HUES6 (cell line): ENCODE results near the gene KRTAP4-6.
"Not testable (repeated sequence)": the region's sequence is repeated elsewhere in the genome, so short reads cannot be mapped to it uniquely, and the experiment has no call there.

Source experiments
- H3K27ac ChIP-seq: 2 replicates; pipeline ENCODE4 v1.7.0; 2013; ENCODE audit warnings: low read depth, mild to moderate bottlenecking, low read length, inconsistent platforms
- H3K27me3 ChIP-seq: 2 replicates; pipeline ENCODE4 v1.6.1; 2013; ENCODE audit warnings: low read length; ENCODE audit not compliant: control insufficient read depth, insufficient read depth
- H3K36me3 ChIP-seq: 2 replicates; pipeline ENCODE4 v1.6.1; 2013; ENCODE audit warnings: low read length; ENCODE audit not compliant: control insufficient read depth, insufficient read depth
- H3K4me1 ChIP-seq: 2 replicates; pipeline ENCODE4 v1.6.1; 2013; ENCODE audit warnings: low read length; ENCODE audit not compliant: control insufficient read depth, insufficient read depth
- H3K4me3 ChIP-seq: 2 replicates; pipeline ENCODE4 v1.5.1; 2013; ENCODE audit warnings: low read depth, low read length
- H3K9ac ChIP-seq: one replicate; pipeline ENCODE4 v1.6.1; 2013; ENCODE audit warnings: mild to moderate bottlenecking, low read length
- H3K9me3 ChIP-seq: 2 replicates; pipeline ENCODE4 v1.6.1; 2013; ENCODE audit warnings: low read depth, low read length; ENCODE audit not compliant: control insufficient read depth, insufficient read depth

KRTAP4-6 gene

DNA sequence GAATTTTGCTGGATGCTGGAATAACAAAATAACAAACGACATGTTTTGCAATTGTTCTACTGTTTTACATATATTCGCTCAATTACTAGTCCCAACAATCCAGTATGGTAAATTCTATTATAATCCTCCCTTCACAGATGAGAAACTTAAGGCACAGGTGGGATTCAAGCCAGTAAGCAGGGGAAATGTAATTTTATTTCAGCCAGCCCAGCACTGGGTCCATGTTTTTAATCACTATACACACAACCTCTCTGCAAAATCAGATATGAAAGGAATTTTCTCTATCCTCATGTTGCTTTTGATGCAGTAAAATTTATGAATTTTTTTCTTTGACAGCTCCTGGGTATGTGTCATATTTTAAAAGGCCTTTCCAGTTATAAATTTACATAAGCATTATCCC, 4.9 kb upstream of the KRTAP4-6 start:
- Histone ChIP-seq H3K9ac (no peak overlapping the region), H3K4me1 (no peaks in the 10 kb centered on the region)

GRCh38 chr17:41144846-41145245, 4.5 kb upstream of the KRTAP4-6 start:
- no peak overlapping the region for H3K27ac ChIP-seq

More for the DNA sequence above, 4.9 kb upstream of the KRTAP4-6 start:
- no peaks in the 10 kb centered on the region for H3K36me3 ChIP-seq
- H3K27ac ChIP-seq, result no peak overlapping the region
- no peaks in the 10 kb centered on the region; the same call in 1 of the 2 replicates for H3K27me3 ChIP-seq
- peaks cover 17% of the 10 kb centered on the region for H3K9me3 ChIP-seq
- H3K4me3 ChIP-seq, result no peak overlapping the region

DNA sequence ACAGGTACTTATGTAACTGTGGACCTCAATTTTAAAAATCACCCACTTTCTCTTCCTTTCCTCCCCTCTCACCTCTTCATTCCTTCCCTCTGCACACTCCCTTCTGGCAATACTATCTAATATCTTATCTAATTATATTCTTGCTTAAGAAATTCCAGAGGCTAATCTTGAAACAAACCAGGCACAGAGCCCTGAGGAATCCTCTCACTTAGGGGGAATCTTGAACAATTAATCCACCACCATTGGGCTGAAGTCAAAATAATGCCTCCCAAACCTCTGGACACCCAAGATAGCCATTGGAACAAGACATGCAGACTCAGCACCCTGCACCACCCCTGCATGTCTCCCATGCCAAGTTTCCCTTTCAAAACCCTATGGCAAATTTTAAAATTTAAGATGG, 1.0 kb upstream of the KRTAP4-6 start:
- H3K4me3 ChIP-seq, result no peak overlapping the region

More at GRCh38 chr17:41144846-41145245, 4.5 kb upstream of the KRTAP4-6 start:
- Histone ChIP-seq H3K27me3 (no peaks in the 10 kb centered on the region; the same call in 1 of the 2 replicates), H3K36me3 (no peaks in the 10 kb centered on the region), H3K9ac (no peak overlapping the region), H3K9me3 (peaks cover 21% of the 10 kb centered on the region), H3K4me1 (no peaks in the 10 kb centered on the region), H3K4me3 (no peak overlapping the region)

GRCh38 chr17:41139865-41140264, 479 bp downstream of the KRTAP4-6 start:
- H3K27me3 ChIP-seq, H3K36me3 ChIP-seq, H3K4me1 ChIP-seq, H3K9ac ChIP-seq, H3K4me3 ChIP-seq, H3K27ac ChIP-seq: not testable (repeated sequence)
- peaks cover 24% of the 10 kb centered on the region for H3K9me3 ChIP-seq

More for the DNA sequence above, 1.0 kb upstream of the KRTAP4-6 start:
- no peak overlapping the region for H3K27ac ChIP-seq
- no peaks in the 10 kb centered on the region for H3K27me3 ChIP-seq
- no peaks in the 10 kb centered on the region for H3K36me3 ChIP-seq
- H3K4me1 ChIP-seq, result no peaks in the 10 kb centered on the region
- H3K9me3 ChIP-seq, result peaks cover 24% of the 10 kb centered on the region
- H3K9ac ChIP-seq, result no peak overlapping the region

DNA sequence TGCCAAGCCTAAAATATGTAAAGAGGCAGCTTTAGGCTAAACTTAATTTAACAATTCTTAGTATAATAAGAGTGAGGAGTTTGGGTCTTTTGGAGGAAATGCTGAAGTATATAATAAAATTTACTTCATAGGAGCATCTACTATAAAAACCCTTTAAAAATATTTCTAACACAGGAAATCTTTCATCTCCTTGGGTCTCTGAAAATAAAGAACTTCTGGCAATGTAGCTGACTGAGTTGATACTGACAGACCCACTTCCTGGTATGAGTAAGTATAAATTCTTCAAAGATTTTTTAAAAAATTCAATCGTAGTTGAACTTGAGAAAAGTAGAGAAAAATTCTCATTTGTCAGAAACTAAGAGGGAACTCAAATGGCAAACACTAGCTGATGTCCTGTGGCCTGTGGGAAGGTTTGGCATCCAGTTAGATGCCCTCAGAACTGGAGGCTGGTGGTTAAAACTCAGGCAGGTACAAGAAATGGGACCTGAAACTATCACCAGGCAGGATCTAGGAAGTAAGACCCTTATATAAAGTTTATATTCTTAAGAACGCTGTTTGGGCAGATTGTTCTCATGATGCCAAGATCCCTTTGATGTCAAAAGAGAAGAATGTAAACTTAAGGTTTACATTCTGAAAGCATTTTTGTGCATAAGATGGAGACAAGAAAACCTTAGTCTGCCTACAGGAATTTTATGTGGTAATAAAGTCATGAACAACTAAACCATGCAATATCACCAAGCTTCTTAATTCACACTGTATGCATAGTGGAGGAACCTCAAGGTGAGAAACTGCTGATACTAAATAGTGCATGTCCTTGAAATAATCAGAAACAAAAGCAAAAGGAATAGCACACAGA, 6.2 kb downstream of the KRTAP4-6 start:
- H3K27me3 ChIP-seq, result no peaks in the 10 kb centered on the region
- H3K27ac ChIP-seq, result no peak overlapping the region
- no peak overlapping the region for H3K9ac ChIP-seq

DNA sequence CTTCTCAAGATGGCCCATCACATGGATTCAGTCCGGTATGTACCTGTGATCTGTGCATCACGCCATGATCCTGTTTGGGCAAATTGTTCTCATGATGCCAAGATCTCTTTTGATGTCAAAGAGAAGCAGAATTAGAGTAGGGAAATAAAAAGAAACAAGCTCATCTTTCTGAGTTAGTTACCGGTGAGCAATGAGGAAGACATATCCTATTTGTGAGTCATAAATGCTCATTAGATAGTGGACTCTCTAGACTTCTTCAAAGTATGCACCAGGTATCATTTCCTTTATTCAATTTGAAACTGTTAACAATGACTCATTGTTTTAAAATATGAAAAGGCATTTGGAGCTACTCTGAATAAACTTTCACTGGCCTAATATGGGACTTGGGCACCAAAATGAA, 8.4 kb downstream of the KRTAP4-6 start:
- no peak overlapping the region for H3K27ac ChIP-seq
- no peaks in the 10 kb centered on the region for H3K36me3 ChIP-seq
- no peak overlapping the region for H3K4me3 ChIP-seq
- H3K9ac ChIP-seq, result no peak overlapping the region
- no peaks in the 10 kb centered on the region for H3K27me3 ChIP-seq
- no peaks in the 10 kb centered on the region for H3K9me3 ChIP-seq
- no peaks in the 10 kb centered on the region for H3K4me1 ChIP-seq

More for the DNA sequence above, 6.2 kb downstream of the KRTAP4-6 start:
- no peaks in the 10 kb centered on the region for H3K36me3 ChIP-seq
- H3K4me3 ChIP-seq, result no peak overlapping the region
- H3K4me1 ChIP-seq, result no peaks in the 10 kb centered on the region
- H3K9me3 ChIP-seq, result no peaks in the 10 kb centered on the region

DNA sequence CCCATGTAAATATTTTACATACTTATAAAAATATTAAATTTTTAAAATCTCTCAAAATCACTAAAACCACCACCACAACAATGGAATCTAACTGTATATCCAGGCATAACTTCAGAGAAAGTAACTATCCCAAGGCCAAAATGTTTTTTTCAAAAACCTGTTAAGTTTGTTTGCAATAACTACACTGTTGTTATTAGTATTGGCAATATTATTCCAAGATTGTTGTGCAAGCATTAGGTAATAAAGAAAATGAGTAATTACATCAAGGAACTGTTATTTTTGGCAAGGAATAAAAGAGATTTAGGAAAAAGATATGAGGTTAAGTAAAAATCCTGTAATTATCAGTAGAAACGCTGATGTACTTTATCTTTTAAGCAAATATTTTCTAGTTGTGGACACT, 13.0 kb downstream of the KRTAP4-6 start:
- Histone ChIP-seq H3K4me3 (no peak overlapping the region), H3K4me1 (no peaks in the 10 kb centered on the region), H3K27me3 (no peaks in the 10 kb centered on the region), H3K27ac (no peak overlapping the region), H3K36me3 (no peaks in the 10 kb centered on the region), H3K9ac (no peak overlapping the region), H3K9me3 (no peaks in the 10 kb centered on the region)

DNA sequence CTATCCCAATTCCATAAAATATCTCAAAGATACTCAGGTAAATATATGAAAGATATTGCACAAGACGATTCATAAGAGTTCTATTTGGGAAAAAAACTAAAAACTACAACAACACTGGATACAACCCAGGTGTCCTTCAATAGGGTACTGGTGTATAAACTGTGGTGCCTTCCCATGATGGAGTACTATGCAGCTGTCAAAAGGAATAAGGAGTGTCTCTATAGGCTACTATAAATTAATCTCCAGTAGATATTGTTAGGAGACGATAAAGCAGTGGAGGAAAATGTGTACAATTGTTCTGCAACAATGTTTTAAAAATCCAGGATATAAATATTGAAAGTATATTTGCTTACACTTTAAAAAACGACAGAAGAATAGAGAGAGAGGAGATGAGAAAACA, 13.9 kb downstream of the KRTAP4-6 start:
- H3K9me3 ChIP-seq, result no peaks in the 10 kb centered on the region

GRCh38 chr17:41125064-41125463, 15.3 kb downstream of the KRTAP4-6 start:
- Histone ChIP-seq H3K9ac (no peak overlapping the region), H3K9me3 (no peaks in the 10 kb centered on the region), H3K4me1 (no peaks in the 10 kb centered on the region), H3K36me3 (no peaks in the 10 kb centered on the region), H3K27me3 (no peaks in the 10 kb centered on the region), H3K4me3 (no peak overlapping the region), H3K27ac (no peak overlapping the region)

More for the DNA sequence above, 13.9 kb downstream of the KRTAP4-6 start:
- H3K9ac ChIP-seq, result no peak overlapping the region
- H3K4me3 ChIP-seq, result no peak overlapping the region
- H3K27ac ChIP-seq, result no peak overlapping the region
- H3K36me3 ChIP-seq, result no peaks in the 10 kb centered on the region
- no peaks in the 10 kb centered on the region for H3K4me1 ChIP-seq
- H3K27me3 ChIP-seq, result no peaks in the 10 kb centered on the region

GRCh38 chr17:41123991-41124371, 16.4 kb downstream of the KRTAP4-6 start, which contains the start of gene KRTAP4-12:
KRTAP4-12 (minus strand) TSS chr17:41124182; CDS start chr17:41124122, 60 bp downstream.
- not testable (repeated sequence) for H3K27ac ChIP-seq, H3K4me1 ChIP-seq, H3K9me3 ChIP-seq, H3K9ac ChIP-seq, H3K27me3 ChIP-seq, H3K4me3 ChIP-seq, H3K36me3 ChIP-seq

DNA sequence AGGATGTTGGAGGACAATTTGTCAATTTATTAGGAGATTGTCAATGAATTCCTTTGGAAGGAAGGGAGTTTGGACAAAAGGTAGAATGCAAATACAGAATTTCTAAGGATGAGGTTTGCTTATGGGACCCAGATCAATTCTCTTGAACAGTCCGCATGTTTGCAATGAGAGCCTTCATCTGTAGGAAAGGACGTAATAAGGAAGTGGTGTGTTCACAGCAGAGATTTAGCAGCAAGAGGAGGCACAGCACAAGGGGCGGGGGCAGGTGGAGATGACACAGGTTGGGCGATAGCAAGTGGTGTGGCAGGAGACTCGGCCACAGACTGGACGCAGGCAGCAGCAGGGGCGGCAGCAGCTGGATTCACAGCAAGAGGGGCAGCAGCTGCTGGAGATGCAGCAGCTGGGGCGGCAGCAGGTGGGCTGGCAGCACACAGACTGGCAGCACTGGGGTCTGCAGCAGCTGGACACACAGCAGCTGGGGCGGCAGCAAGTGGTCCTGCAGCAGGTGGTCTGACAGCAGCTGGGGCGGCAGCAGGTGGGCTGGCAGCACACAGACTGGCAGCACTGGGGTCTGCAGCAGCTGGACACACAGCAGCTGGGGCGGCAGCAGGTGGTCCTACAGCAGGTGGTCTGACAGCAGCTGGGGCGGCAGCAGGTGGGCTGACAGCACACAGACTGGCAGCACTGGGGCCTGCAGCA, 16.9 kb downstream of the KRTAP4-6 start:
- H3K4me1 ChIP-seq, H3K27ac ChIP-seq, H3K9me3 ChIP-seq, H3K9ac ChIP-seq, H3K4me3 ChIP-seq, H3K36me3 ChIP-seq, H3K27me3 ChIP-seq: not testable (repeated sequence)
